Left colon (tissue), 2 donors: ENCODE data around the gene RNF183. TPM values are rescaled to one million over a fixed set of nuclear protein-coding genes. Genes with fewer than 3 reads are reported as not detected.
A peak's percentile ranks its signal among the peaks of the same experiment; 100 is the strongest.
"Not testable (repeated sequence)": the region's sequence is repeated elsewhere in the genome, so short reads cannot be mapped to it uniquely, and the experiment has no call there.

Experiments
- ATAC-seq: fragments of 200-7000 bp; cut with Tn5 transposase; one replicate; pipeline ENCODE4 v1.9.1; 2020; ENCODE audit warnings: mild to moderate bottlenecking, moderate library complexity
- DNase-seq, 2 donors: peaks; one replicate each; pipeline ENCODE4 v3.0.0-alpha.2; 2020
- intact Hi-C, 2 donors: fragments of 100-400 bp; cut with DNase I in 1 of 2; cut with micrococcal nuclease in 1 of 2; formaldehyde crosslinking; loops; one replicate each; pipeline versions ENCODE4 v1.11.2 to v1.14.0; 2022; cut with DNase I, micrococcal nuclease
- total RNA-seq, 2 donors: library from RNA; stranded (reverse); fragmentation: NEBNext Ultra II Directional; extraction: Animal tissue kit (Norgen Biotek cat#: 25700); gene quantifications; one replicate each; pipeline ENCODE4 v1.2.1, GENCODE V29; 2021
- donor health status: DM: no; HTN: no; CAD: no.
- donor health status: DM: yes; HTN: yes; CAD: no.

RNF183 gene
- total RNA-seq, 2 donors from 2014 or later = 0.85 to 1.3 TPM

DNA sequence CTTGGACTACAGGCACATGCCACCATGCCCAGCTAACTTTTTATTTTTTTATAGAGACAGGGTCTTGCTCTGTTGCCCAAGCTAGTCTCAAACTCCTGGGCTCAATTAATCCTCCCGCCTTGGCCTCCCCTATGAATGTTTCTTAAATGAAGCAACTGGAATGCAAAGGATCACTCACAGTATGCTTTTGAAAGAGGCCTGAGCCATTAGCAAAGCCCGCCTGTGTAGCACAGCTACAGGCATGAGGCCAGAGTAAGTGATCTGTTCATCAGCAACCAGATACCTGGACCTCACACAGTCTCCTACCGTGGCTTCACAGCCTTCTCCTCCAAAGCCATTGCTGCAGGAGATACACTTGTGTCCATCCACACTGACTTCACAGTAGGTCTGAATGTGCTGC lies 16.9 kb upstream of the RNF183 start:
- intact Hi-C loops = no loop called here
- DNase-seq = no peak
- ATAC-seq = no peak

DNA sequence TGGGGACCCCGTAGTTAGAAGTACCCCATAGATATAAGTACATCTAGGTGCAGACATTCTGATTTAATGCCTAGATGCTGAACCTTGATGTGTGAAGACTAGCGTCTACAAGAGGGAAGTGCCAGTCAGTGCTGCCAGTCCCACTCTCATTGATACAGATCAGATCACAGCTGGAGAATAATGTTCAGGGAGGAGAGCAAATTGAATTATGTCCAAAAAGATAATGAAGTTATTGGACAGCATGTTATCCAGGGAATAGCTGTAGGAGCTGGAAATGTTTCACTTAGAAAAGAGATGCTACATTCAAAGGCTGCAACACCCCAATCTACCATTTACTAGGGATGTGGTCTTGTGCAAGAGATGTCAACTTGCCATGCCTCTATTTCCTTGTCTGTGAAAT lies 15.9 kb upstream of the RNF183 start:
- intact Hi-C loops = no loop called here
- DNase-seq = no peak

DNA sequence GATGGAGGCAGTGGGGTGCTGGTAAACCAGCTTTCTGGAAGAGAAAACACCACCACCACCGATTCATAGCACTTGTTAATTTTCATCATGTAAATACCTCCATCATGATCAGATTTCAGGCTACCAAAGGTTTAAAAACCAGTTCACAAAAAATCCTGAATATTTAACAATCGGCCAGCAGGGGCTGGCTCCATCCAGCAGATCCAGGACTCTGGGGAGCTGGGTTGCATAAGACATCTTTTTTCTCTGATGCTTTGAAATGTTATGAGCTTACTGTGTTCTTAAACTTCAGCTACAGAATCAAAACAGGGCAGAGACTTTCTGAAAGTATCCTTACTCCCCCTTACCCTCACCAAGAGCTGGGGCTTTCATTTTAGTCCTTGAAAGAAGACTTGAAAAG lies 14.6 kb upstream of the RNF183 start:
- intact Hi-C loops = no loop called here
- DNase-seq (no peak), ATAC-seq (no peak)

More for the DNA sequence above, 15.9 kb upstream of the RNF183 start:
- no peak for ATAC-seq

DNA sequence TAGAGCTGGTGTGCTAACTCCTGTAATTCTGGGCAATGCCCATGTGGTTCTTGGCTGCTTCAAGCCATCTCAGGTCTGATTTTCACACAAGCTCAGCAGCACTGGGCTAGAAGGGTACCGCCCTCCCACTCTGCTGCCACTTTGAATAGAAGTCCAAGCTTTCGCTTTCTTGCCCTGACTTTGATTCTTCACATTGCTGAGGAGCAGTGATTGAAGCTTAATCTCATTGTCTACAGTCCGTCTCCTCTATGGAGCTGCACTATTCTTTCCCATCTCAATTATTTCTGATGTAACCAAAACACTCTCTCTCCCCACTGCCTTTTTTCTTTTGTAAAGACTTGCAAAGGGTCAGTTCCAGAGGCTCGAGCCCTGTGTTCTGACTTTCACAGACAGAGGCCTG lies 12.9 kb upstream of the RNF183 start:
- intact Hi-C loops = no loop called here
- no peak for ATAC-seq
- DNase-seq = no peak

DNA sequence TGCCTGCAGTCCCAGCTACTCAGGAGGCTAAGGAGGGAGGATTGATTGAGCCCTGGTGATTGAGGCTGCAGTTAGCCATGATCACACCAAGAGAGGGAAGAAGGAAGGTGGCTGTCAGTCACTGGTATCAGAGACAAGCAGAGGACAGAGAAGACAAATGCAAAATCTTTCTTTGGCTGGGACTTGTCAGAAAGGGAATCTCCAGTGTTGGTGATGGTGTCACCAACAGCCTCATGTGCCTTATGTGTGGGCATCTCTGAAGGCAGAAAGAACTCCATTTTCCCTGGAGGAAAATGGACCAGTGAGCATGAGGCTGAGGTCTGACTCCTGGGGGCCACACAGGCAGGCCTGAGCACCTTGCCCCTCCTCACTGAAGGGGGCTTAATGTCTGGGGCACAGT lies 12.1 kb upstream of the RNF183 start:
- no peak for DNase-seq
- ATAC-seq = no peak
- intact Hi-C loops = no loop called here

DNA sequence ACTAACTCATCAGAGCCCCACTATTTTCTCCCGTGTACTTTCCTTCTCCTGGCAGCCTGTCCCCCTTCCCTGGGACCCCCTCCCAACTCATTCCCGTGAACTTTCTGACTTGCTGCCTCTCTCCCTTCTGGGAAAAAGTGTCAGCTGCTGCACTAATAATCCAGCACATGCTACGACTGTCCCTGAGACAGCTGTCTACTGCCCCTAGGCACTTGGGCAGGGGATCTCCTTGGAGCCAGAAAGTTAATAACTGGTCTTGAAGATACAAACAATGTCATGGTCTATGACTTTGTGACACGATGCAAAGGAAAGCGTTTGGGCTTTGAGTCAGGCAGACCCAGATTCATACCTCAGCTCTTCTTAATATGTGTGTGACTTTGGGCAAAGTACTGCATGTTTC lies 10.1 kb upstream of the RNF183 start:
- intact Hi-C loops = no loop called here
- DNase-seq (no peak), ATAC-seq (no peak)

DNA sequence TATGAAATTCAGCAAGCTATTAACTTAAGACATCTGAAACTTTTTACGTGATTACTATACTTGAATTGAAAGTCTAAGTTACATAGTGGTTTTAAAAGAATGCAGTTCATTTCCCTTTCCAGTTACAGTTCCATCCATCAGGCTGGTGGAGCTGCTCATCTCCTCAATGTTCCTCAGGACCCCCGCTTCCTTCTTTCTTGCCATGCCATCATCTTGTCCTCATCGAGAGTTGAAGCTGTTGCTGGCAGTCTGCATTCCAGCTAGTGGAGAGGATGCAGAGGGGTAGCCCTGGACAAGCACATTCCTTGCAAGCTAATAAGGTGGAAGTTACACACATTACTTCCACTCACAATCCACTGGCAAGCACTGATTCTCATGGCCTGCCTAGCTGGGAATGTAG lies 8.8 kb upstream of the RNF183 start:
- intact Hi-C loops = no loop called here
- DNase-seq (no peak), ATAC-seq (no peak)

DNA sequence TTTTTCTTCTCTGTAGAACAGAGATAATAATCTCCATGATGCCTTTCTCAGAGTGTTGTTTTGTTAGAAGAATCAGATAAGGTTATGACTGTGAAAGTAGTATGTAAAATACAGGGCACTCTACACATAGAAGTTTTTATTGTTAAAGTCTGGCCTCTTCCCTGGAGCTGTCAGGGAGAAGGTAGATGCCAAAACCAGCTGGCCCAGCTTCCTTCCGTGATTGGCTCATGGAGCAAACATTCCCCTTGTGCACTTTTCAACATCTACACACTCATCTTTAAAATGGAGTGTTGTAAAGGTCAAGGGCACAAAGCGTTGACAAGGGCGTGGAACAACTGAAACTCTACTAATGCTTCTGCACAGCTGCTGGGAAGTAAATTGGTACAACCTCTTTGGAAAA lies 7.4 kb upstream of the RNF183 start:
- intact Hi-C loops = no loop called here
- ATAC-seq (no peak), DNase-seq (no peak)

DNA sequence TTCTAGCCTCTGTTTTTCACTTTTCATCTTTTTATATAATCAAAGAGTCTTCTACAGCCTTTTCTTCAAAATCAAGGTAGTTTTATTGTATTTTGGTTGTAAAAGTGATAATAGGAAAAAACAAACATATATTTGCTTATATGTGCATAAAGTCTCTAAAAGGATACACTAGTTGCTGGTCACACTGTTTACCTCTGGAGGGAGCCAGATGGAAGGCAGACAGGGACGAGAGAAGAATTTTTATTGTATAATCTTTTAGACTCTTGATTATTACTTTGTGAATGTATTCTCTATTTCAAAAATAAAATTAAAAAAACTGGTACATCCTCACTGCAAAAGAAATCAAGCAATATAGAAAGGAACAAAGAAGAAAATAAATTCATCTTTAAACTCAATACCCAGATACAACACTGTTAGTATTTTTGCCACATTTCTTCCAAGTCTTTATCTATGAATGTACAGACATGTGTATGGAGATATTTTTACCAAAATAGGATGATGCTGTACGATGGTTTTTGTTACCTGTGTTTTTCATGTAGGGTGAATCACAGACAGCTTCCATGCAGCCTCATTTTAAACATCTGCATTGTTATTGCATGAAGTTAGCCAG lies 6.1 kb upstream of the RNF183 start:
- ATAC-seq (peak; percentile 82), DNase-seq (peak in 1 of 2 donors; percentile 31)
- intact Hi-C loops = loop anchor here in 1 of 2 donors (1.0 kb wide), 1 partner anchor 98 kb away; no protein-coding TSS in a partner anchor

DNA sequence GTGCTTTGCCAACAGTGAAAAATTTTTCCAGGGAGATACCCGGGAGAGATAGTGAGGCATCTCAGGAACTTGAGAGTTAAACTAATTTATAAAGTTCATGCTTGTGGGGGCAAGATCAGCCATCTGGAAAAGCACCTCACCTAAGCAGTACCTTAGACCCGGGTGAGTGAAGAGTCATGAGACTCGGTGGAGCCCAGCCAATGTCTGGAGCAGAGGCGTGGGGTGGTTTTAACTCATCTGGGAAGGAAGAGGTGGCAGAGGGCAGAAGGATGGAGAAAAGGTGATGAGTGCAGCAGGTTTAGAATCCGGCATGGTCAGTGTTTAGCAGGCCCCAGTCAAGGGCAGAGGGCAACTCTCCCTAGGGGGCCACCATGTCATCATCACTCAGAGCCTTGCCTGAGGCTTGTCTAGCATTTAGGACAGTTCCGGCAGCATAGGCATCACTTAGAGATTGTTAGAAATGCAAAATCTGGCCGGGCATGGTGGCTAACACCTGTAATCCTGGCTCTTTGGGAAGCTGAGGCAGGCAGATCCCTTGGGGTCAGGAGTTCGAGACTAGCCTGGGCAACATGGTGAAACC lies 4.3 kb upstream of the RNF183 start:
- intact Hi-C loops = no loop called here
- DNase-seq = no peak
- no peak for ATAC-seq

DNA sequence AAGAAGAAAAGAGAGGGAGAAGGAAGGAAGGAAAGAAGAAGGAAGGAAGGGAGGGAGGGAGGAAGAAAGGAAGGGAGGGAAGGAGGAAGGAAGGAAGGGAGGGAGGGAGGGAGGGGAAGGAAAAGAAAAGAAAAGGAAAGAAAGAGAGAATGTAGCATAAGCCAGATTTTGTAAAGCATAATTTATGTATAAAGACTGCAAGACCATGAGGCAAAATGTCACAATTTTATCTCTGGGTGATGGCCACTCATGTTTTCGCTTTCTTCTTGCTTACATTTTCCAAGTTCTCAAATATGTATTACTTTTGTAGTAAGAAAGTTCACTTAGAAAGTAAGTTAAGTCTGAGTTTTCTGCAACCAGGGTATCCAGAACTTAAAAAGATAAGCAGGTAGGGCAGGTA lies 3.4 kb upstream of the RNF183 start:
- ATAC-seq = no peak
- intact Hi-C loops = no loop called here

DNA sequence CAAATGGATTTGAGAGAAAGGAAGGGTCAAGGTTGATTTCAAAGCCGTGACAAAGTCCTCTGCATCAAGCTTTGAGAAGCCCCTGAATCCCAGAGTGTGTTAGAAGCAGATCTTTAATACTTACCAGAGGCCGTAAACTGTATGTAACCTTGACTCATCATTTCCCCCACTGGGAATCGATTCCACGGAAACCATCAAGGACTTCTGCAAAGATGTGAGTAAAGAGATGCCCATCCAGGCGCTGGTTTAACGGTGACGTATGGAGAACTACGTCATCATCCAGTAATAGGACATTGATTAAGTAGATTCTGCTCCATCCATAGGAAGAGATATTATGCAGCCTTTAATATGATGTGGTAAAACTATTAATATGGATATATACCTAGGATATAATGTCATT lies 1.6 kb downstream of the RNF183 start:
- ATAC-seq (no peak), DNase-seq (no peak)
- intact Hi-C loops = no loop called here

More for the DNA sequence above, 3.4 kb upstream of the RNF183 start:
- DNase-seq = no peak

DNA sequence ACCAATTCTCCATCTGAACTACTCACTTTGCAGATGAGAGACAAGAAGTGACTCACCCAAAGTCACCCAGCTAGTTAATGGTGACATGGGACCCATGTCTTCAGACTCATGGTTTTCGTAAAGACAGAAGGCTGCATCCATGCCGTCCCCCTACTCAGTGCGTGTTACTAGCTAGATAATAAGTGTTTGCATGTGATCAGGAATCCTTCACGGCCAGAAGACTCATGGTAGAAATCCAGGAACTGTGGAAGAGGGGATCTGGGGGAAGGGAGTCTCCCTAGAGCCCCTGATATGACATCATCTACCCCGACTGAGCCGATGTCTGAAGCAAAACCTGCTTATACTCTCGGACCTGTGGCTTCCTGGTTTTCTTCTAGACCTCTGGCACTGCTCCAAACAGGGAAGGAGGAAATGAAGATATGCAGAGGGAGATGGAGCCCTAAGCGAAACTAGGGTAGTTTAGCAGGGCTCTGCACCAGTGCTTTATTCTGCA lies 3.3 kb downstream of the RNF183 start:
- intact Hi-C loops = no loop called here
- ATAC-seq (peak; percentile 86), DNase-seq (peak; percentile 43 to 68)

DNA sequence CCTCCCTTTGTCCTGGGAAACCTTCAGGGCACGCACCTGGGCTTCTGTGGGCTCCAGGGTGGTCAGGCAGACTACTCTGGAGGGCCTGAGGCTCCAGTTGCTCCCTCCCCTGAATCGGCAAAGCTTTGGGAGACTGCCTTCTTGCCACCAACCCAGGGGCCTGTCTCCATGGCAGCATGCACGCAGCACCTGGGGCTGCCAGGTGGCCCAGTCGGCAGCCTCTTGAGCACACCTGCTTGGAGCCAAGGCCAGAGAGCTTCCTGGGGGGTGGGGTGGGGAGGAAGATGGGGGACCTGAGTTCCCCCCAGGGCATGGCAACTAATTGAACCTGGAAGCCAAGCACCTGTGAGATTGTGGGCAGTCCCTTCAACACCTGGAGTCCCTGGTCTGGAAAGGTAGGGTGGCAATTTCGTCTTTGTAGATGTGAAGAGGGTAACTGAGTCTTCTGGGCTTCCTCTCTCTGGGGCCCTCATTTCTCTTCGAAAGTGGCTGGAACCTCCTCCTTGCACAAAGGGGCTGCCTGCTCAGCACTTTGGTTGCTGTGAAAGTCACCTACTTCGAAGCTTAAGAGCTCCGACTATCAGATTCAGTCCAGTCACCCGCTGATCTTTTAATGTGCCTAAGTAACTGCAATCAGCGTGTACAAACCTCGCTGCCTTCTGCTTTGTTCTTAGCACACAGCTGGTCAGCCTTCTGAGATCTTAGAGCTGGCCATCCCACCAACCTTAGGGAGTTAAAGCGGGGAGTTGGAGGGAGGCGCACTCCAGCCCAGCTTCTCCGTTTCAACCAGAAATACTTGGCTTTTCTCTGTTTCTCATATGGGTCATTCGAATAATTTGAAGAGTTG lies 4.0 kb downstream of the RNF183 start:
- ATAC-seq (no peak), DNase-seq (no peak)
- intact Hi-C loops = no loop called here

DNA sequence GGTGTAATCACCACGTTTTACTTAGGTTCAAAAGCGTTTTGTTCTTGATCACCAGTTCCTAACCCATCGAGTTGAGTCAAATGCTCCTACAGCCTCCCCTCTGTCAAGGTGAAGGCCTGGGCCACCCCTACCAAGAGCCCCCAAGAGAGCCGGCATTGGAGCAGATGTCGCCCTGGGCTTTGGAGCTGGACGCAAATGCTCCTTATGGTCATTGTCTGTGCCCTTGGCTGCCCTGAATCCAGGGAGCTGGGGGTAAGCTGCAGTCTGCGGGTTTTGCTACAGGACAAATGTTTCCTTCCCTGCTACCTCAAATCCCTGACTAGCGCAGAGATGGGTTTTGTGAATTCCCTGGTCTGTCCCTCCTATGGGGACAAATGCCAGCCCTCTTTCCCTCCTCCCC lies 4.9 kb downstream of the RNF183 start:
- intact Hi-C loops = no loop called here
- ATAC-seq = no peak
- DNase-seq = no peak

DNA sequence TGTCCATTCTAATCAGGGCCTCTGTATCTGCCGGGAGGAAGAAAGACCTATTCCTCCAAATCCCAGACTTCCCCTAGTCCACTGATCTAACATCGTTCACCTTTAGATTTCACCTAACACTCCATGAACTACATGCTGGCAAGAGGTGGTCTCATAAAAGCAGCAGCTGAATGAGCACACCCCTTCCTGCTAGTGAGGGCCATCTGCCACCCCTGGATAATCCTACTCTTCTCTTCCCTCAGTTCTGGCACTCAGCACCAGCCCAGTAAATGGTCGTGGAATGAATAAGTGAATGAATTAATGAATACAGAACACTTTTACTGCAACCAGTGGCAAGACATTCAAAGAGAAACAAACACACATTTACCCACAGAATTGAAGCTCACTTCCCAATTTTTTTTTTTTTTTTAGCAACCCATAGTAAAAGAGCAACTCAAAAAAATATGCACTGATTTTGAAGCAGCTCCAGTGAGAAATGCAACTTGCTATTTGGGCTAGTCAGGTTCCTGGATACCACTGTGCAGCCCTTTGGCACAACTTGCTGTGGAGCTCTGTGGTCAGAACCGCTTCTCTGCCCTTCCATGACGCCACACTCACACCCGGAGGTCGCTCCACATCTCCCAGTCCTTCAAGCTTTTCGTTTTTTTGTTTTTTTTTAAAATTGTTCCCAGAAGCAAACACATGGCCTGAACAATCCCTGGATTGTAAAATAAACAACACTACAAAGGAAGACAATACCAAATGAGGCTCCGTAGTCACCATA lies 6.2 kb downstream of the RNF183 start:
- DNase-seq = no peak
- intact Hi-C loops = no loop called here

DNA sequence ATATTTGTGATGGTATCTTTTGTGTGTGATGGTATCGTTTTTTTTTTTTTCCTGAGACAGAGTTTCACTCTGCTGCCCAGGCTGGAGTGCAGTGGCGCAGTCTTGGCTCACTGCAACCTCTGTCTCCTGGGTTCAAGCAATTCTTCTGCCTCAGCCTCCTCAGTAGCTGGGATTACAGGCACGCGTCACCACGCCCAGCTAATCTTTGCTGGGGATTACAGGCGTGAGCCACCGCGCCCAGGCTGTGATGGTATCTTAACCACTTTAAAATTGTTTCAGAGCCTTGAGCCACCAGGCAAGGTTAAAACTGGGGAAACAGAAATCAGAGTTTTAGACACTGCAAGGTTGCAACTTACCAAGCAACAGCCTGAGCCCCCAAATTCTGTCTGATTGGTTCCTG lies 6.9 kb downstream of the RNF183 start:
- peak in 1 of 2 donors; percentile 46 for DNase-seq
- intact Hi-C loops = not testable (repeated sequence)
- ATAC-seq = peak; percentile 61

More for the DNA sequence above, 6.2 kb downstream of the RNF183 start:
- ATAC-seq = no peak

DNA sequence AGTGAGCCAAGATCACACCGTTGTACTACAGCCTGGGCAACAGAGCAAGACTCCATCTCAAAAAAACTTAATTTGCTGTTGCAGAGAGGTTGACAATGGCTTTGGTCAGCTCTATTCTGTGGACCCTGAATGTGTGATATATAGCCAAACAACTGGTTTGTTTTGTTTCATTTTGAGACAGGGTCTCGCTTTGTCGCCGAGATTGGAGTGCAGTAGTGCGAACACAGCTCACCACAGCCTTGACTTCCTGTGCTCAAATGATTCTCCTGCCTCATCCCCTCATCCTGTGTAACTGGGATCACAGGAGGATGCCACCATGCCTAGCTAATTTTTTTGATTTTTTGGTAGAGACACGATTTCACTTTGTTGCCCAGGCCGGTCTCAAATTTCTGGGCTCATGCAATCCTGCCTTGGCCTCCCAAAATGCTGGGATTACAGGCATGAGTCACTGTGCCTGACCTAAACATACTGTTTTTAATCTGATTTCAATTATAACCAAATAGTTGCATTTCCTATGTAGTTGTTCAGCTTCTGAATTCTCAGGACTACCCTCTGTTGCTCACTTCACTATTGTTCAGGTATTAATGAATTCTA lies 9.8 kb downstream of the RNF183 start:
- ATAC-seq (no peak), DNase-seq (no peak)
- intact Hi-C loops = no loop called here

DNA sequence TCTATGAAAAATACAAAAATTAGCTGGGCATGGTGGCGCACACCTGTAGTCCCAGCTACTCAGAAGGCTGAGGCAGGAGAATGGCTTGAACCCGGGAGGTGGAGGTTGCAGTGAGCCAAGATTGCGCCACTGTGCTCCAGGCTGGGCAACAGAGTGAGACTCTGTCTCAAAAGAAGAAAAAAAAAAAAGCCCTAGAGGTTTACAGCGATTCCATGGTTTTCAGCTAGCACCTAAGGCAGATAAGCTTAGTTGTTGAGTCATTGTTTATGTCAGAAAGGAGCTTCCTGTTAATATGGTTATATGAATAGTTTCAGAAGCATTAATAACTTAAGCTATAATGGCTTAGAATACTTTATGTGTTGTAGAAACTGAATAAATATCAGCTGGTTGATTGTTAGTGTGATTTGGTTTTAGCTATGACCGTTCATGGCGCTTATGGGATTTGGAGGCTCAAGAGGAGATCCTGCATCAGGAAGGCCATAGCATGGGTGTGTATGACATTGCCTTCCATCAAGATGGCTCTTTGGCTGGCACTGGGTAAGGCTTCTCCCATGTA lies 13.0 kb downstream of the RNF183 start:
- ATAC-seq = no peak
- DNase-seq = no peak
- intact Hi-C loops = no loop called here
